Mononuclear cell (primary cell): ENCODE data around the gene NCAM2. TPM values are rescaled to one million over a fixed set of nuclear protein-coding genes. Genes with fewer than 3 reads are reported as not detected.

Experiments
- H3K27me3 ChIP-seq: 2 replicates; pipeline ENCODE4 v1.6.0; 2011; ENCODE audit warnings: low read length, control low read depth; ENCODE audit not compliant: insufficient read depth
- H3K4me1 ChIP-seq: 2 replicates; pipeline ENCODE4 v1.5.1; 2011; ENCODE audit warnings: mild to moderate bottlenecking, low read length, control low read depth; ENCODE audit not compliant: insufficient read depth
- H3K4me3 ChIP-seq: 2 replicates; pipeline ENCODE4 v1.5.1; 2011; ENCODE audit warnings: mild to moderate bottlenecking, low read length, moderate library complexity
- H3K9me3 ChIP-seq: 2 replicates; pipeline ENCODE4 v1.5.1; 2011; ENCODE audit warnings: low read depth, mild to moderate bottlenecking, control low read depth, low read length
- total RNA-seq: library from RNA; depleted of rRNA; stranded (reverse); fragments of >200 nt; gene quantifications from one replicate; pipeline ENCODE4 v1.2.3, GENCODE V29; 2012

NCAM2 gene
- total RNA-seq, 1 donor, result 0.10 TPM

GRCh38 chr21:21159253-21159899 is 161.2 kb downstream of the NCAM2 start:
- Histone ChIP-seq H3K9me3 (no peaks in the 10 kb centered on the region), H3K4me3 (no peak overlapping the region), H3K27me3 (no peaks in the 10 kb centered on the region), H3K4me1 (no peaks in the 10 kb centered on the region)

DNA sequence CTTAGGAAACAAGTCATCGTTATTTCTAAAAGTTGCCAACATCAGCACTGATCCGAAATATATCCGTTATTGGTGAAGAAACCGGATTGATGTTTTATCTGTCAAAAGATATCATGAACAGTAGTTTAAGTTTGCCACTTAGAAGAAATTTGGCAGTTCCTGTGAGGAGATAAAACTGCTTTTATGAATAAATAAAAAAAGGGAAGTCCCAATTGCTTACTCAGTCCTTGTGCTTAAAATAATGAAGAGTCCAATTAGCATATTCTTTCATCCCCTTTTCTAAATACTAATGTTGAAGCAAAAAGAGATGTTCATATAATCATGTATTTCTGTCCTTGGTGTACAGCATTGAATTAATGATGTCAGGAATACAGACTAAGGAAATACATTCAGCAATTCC is 164.6 kb downstream of the NCAM2 start:
- no peaks in the 10 kb centered on the region for H3K27me3 ChIP-seq
- H3K4me3 ChIP-seq, result no peak overlapping the region
- no peaks in the 10 kb centered on the region for H3K4me1 ChIP-seq
- no peaks in the 10 kb centered on the region for H3K9me3 ChIP-seq

- Histone ChIP-seq H3K4me3 (no peak overlapping the region), H3K27me3 (no peaks in the 10 kb centered on the region), H3K4me1 (no peaks in the 10 kb centered on the region), H3K9me3 (no peaks in the 10 kb centered on the region)
Measured at GRCh38 chr21:21163904-21164303, 165.7 kb downstream of the NCAM2 start.

- Histone ChIP-seq H3K4me1 (no peaks in the 10 kb centered on the region), H3K27me3 (no peaks in the 10 kb centered on the region), H3K4me3 (no peak overlapping the region), H3K9me3 (no peaks in the 10 kb centered on the region)
Measured at GRCh38 chr21:21165063-21165645, 166.9 kb downstream of the NCAM2 start.

- Histone ChIP-seq H3K4me1 (no peaks in the 10 kb centered on the region), H3K27me3 (no peaks in the 10 kb centered on the region), H3K4me3 (no peak overlapping the region), H3K9me3 (no peaks in the 10 kb centered on the region)
Measured at GRCh38 chr21:21174676-21175075, 176.5 kb downstream of the NCAM2 start.

GRCh38 chr21:21175798-21176334 is 177.7 kb downstream of the NCAM2 start:
- no peaks in the 10 kb centered on the region for H3K4me1 ChIP-seq
- no peaks in the 10 kb centered on the region for H3K27me3 ChIP-seq
- H3K4me3 ChIP-seq, result no peak overlapping the region
- no peaks in the 10 kb centered on the region for H3K9me3 ChIP-seq

DNA sequence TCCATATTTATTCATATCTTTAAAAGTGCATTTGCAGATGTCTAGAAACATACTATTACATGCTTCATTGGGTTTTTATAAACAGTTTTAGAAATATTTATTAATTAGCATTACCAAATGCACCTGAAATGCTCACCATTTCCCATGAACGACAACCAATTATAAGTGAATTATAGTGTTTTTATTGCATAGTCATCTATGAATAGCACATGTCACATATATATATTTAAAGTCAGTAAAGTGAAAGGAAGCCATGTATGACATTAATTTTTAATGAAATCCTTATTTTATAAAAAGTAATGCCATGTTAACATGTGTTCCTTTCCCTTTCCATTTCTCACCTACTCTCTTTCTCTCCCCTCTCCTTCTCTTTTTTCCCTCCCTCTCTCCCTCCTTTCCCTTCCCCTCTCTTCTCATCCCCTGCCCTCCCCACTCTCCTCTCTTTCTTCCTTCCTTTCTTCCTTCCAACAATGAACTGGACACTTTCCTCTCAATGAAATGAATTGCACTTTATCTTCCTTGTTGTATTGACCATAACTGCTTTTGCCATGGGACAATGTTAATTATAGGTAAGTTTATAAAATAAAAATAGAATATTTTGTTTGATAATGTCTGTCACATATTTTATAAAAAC is 179.3 kb downstream of the NCAM2 start:
- Histone ChIP-seq H3K4me3 (no peak overlapping the region), H3K9me3 (no peaks in the 10 kb centered on the region), H3K27me3 (no peaks in the 10 kb centered on the region), H3K4me1 (no peaks in the 10 kb centered on the region)

GRCh38 chr21:21179619-21180298 is 181.6 kb downstream of the NCAM2 start:
- Histone ChIP-seq H3K4me3 (no peak overlapping the region), H3K9me3 (no peaks in the 10 kb centered on the region), H3K27me3 (no peaks in the 10 kb centered on the region), H3K4me1 (no peaks in the 10 kb centered on the region)

GRCh38 chr21:21182401-21183010 is 184.3 kb downstream of the NCAM2 start:
- no peaks in the 10 kb centered on the region for H3K27me3 ChIP-seq
- no peaks in the 10 kb centered on the region for H3K9me3 ChIP-seq
- no peaks in the 10 kb centered on the region for H3K4me1 ChIP-seq
- no peak overlapping the region for H3K4me3 ChIP-seq

- Histone ChIP-seq H3K4me3 (no peak overlapping the region), H3K9me3 (no peaks in the 10 kb centered on the region), H3K4me1 (no peaks in the 10 kb centered on the region), H3K27me3 (no peaks in the 10 kb centered on the region)
Measured at GRCh38 chr21:21183092-21183491, 184.9 kb downstream of the NCAM2 start.

- Histone ChIP-seq H3K27me3 (no peaks in the 10 kb centered on the region), H3K4me1 (no peaks in the 10 kb centered on the region), H3K4me3 (no peak overlapping the region), H3K9me3 (no peaks in the 10 kb centered on the region)
Measured at GRCh38 chr21:21184771-21185528, 186.7 kb downstream of the NCAM2 start.

DNA sequence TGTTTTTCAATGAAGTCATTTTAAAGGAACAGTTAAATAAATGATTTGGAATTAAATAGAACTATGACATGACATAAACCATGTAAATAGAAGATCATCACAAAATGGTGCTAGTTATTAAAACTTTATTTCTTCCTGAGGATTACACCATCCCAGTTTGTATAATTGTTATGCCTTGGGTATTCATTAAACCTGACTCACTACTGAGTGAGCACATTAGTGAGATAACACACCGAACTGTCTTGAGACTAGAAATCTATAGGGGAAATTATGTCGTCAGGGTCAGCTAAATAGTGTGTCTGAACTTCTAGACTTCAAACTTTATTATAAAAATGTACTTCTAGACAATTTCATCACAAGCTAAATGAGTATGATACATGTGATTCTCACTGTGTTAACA is 189.4 kb downstream of the NCAM2 start:
- H3K4me3 ChIP-seq, result no peak overlapping the region
- no peaks in the 10 kb centered on the region for H3K27me3 ChIP-seq
- no peaks in the 10 kb centered on the region for H3K9me3 ChIP-seq
- no peaks in the 10 kb centered on the region for H3K4me1 ChIP-seq

- no peaks in the 10 kb centered on the region for H3K27me3 ChIP-seq
- no peaks in the 10 kb centered on the region for H3K4me1 ChIP-seq
- H3K9me3 ChIP-seq, result no peaks in the 10 kb centered on the region
- no peak overlapping the region for H3K4me3 ChIP-seq
Measured at GRCh38 chr21:21188513-21189195, 190.4 kb downstream of the NCAM2 start.

DNA sequence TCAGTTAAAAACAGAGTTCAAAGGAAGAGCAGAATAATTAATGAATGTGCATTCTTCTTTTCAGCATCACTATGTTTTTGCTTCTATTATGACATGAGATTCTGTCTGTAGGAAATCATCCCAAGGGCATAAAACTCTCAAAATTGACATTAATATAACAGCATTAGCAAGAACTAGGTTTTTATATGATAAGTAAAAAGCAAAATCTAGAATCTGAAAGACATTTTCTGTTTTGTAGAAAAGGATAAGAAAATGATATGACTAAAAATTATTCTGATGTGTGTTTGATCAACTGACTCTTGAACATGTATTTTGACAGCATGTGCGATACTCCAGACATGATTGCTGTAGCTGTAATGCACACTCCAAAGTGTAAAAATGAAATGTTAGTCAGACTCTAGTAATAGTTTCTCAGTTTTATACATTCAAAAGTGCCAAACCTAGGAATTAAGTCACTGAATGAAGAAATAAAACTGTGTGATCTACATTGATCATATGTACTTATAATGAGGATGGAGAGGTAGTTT is 197.3 kb downstream of the NCAM2 start:
- Histone ChIP-seq H3K4me3 (no peak overlapping the region), H3K4me1 (no peaks in the 10 kb centered on the region), H3K9me3 (no peaks in the 10 kb centered on the region), H3K27me3 (no peaks in the 10 kb centered on the region)
